Measurements from ENCODE around the gene XIRP2.

The XIRP2 gene

DNA sequence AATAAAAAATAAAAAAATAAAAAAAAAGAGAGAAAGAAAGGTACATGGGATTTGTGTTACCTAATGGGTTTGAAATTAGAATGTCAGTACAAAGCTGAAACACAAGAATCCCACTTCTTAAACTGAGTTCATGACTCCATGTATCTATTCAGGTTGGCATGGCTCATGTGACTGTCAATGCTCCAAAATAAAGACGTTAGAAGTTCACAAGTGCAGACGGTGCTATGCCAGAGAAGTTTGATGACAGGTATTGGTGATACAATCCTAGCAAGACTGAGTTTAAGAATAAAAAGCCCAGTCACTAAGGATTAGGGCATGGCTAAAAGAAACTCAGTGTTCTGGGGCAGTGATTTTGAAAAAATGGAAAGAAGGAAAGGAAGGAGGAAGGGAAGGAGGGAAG, 254.3 kb downstream of the XIRP2 start:
- no peaks in the 10 kb centered on the region for H3K27me3 ChIP-seq (ENCODE audit: control insufficient read depth, insufficient read depth, low read length, poor library complexity, severe bottlenecking)
- H3K9me3 ChIP-seq (ENCODE audit: control insufficient read depth, low read length) = no peaks in the 10 kb centered on the region
- no peaks in the 10 kb centered on the region for H3K4me1 ChIP-seq (ENCODE audit: control insufficient read depth, insufficient read depth, low read length)
- 85 to 88% methylated on average over 2 of the region's 2 CpGs for WGBS, 2 experiments
- no peaks in the 10 kb centered on the region for H3K36me3 ChIP-seq (ENCODE audit: control insufficient read depth, insufficient read depth, low read length)
- no peak overlapping the region for H3K4me3 ChIP-seq (ENCODE audit: insufficient read depth, low read depth, low read length)
- no peak overlapping the region for H3K27ac ChIP-seq (ENCODE audit: insufficient read depth, low read depth, low read length, poor library complexity, severe bottlenecking)

DNA sequence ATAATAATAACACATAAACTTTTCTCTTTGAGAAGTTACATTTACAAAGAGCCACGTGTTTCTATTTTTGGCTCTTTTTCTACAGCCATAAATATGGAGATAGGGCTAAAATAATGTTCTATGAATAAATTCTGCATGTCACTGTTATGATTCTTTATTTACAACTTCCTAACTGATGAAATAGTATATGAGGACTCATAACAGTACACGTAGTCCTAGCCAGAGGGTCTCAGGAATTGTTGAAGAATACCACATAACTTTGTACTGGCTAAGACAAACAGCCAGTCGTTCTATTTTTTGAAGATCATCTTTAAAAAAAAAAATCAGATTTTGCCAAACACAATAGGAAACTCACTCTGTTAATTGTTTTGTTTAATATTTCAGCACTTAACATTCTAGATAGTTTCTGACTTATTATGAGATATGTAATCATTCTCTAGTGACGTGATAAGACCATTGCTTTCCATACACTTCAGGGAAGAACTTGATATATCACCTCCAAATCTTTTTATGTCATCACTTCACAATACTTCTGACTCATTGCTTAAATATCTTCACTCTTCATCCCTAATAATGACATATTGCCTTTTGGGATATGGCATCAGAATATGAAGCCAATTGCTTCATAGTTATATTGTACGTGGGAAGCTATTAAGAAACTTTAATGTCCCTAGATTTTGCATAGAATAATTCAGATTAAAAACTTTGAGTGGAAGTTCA, 256.1 kb downstream of the XIRP2 start:
- WGBS, 2 experiments = 96 to 100% methylated on average over 3 to 5 of the region's 5 CpGs
- H3K27ac ChIP-seq (ENCODE audit: insufficient read depth, low read depth, low read length, poor library complexity, severe bottlenecking) = no peak overlapping the region

GRCh38 chr2:167147271-167147941, 259.1 kb downstream of the XIRP2 start:
- no peak overlapping the region for H3K4me3 ChIP-seq (ENCODE audit: insufficient read depth, low read depth, low read length)
- WGBS, 2 experiments = 88 to 93% methylated on average over 5 of the region's 6 CpGs
- no peaks in the 10 kb centered on the region for H3K27me3 ChIP-seq (ENCODE audit: control insufficient read depth, insufficient read depth, low read length, poor library complexity, severe bottlenecking)
- H3K4me1 ChIP-seq (ENCODE audit: control insufficient read depth, insufficient read depth, low read length) = no peaks in the 10 kb centered on the region
- no peak overlapping the region for H3K27ac ChIP-seq (ENCODE audit: insufficient read depth, low read depth, low read length, poor library complexity, severe bottlenecking)
- H3K9me3 ChIP-seq (ENCODE audit: control insufficient read depth, low read length) = no peaks in the 10 kb centered on the region
- H3K36me3 ChIP-seq (ENCODE audit: control insufficient read depth, insufficient read depth, low read length) = no peaks in the 10 kb centered on the region

More for the DNA sequence above, 256.1 kb downstream of the XIRP2 start:
- Histone ChIP-seq H3K4me1 (ENCODE audit: control insufficient read depth, insufficient read depth, low read length) (no peaks in the 10 kb centered on the region), H3K27me3 (ENCODE audit: control insufficient read depth, insufficient read depth, low read length, poor library complexity, severe bottlenecking) (no peaks in the 10 kb centered on the region), H3K36me3 (ENCODE audit: control insufficient read depth, insufficient read depth, low read length) (no peaks in the 10 kb centered on the region), H3K4me3 (ENCODE audit: insufficient read depth, low read depth, low read length) (no peak overlapping the region), H3K9me3 (ENCODE audit: control insufficient read depth, low read length) (no peaks in the 10 kb centered on the region)

- H3K4me1 ChIP-seq (ENCODE audit: control insufficient read depth, insufficient read depth, low read length) = no peaks in the 10 kb centered on the region
- H3K27me3 ChIP-seq (ENCODE audit: control insufficient read depth, insufficient read depth, low read length, poor library complexity, severe bottlenecking) = no peaks in the 10 kb centered on the region
- no peaks in the 10 kb centered on the region for H3K36me3 ChIP-seq (ENCODE audit: control insufficient read depth, insufficient read depth, low read length)
- no peak overlapping the region for H3K4me3 ChIP-seq (ENCODE audit: insufficient read depth, low read depth, low read length)
- no peak overlapping the region for H3K27ac ChIP-seq (ENCODE audit: insufficient read depth, low read depth, low read length, poor library complexity, severe bottlenecking)
- WGBS, 2 experiments = 85 to 100% methylated on average over 1 of the region's 1 CpG
- no peaks in the 10 kb centered on the region for H3K9me3 ChIP-seq (ENCODE audit: control insufficient read depth, low read length)
Measured at GRCh38 chr2:167151894-167152293, 263.6 kb downstream of the XIRP2 start.

DNA sequence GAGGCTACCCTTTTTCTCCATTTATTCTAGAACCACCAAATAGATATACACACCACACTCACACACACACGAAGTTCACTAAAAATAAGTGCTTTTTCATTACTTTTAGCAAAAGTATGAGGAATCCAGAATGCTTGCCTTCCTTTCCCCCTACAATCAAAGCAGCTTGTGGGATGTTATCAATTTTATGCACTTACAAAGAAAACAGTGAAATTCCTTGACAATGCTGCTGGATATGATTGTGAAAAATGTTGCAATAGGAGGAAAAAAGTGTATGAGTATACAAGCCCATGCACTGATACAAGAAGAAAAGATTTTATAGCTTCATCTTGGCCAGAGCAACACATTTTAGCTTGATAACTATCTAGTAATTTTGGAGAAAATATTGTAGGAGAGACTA, 269.2 kb downstream of the XIRP2 start:
- WGBS, 2 experiments = 70 to 80% methylated on average over 1 of the region's 1 CpG
- H3K27ac ChIP-seq (ENCODE audit: insufficient read depth, low read depth, low read length, poor library complexity, severe bottlenecking) = no peak overlapping the region
- no peaks in the 10 kb centered on the region for H3K4me1 ChIP-seq (ENCODE audit: control insufficient read depth, insufficient read depth, low read length)
- H3K27me3 ChIP-seq (ENCODE audit: control insufficient read depth, insufficient read depth, low read length, poor library complexity, severe bottlenecking) = no peaks in the 10 kb centered on the region
- no peak overlapping the region for H3K4me3 ChIP-seq (ENCODE audit: insufficient read depth, low read depth, low read length)
- H3K36me3 ChIP-seq (ENCODE audit: control insufficient read depth, insufficient read depth, low read length) = no peaks in the 10 kb centered on the region
- H3K9me3 ChIP-seq (ENCODE audit: control insufficient read depth, low read length) = no peaks in the 10 kb centered on the region

DNA sequence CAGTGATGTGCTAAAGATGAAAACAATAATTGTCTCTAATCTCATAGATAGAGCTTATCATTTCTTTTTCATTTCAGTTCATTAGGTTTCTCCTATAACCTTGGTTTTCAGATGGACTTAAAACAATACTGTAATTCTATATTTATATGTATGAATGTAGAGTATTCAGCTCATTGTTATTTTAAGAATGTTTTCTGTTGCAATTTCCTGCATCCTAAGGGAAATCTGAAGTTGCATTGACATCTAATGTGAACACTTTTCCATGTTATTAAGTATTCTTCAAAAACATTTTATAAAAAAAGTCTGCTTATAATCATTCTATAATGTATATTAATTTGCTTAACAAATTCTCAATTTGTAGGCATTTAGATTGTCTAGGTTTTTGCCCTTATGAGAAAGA, 288.9 kb downstream of the XIRP2 start:
- H3K27me3 ChIP-seq (ENCODE audit: control insufficient read depth, insufficient read depth, low read length, poor library complexity, severe bottlenecking) = no peaks in the 10 kb centered on the region

GRCh38 chr2:167181134-167181533, 292.9 kb downstream of the XIRP2 start:
- Histone ChIP-seq H3K36me3 (ENCODE audit: control insufficient read depth, insufficient read depth, low read length) (no peaks in the 10 kb centered on the region), H3K4me1 (ENCODE audit: control insufficient read depth, insufficient read depth, low read length) (no peaks in the 10 kb centered on the region), H3K27me3 (ENCODE audit: control insufficient read depth, insufficient read depth, low read length, poor library complexity, severe bottlenecking) (no peaks in the 10 kb centered on the region), H3K4me3 (ENCODE audit: insufficient read depth, low read depth, low read length) (no peak overlapping the region), H3K9me3 (ENCODE audit: control insufficient read depth, low read length) (no peaks in the 10 kb centered on the region), H3K27ac (ENCODE audit: insufficient read depth, low read depth, low read length, poor library complexity, severe bottlenecking) (no peak overlapping the region)
- WGBS, 2 experiments = 93 to 94% methylated on average over 3 of the region's 3 CpGs

More for the DNA sequence above, 288.9 kb downstream of the XIRP2 start:
- Histone ChIP-seq H3K36me3 (ENCODE audit: control insufficient read depth, insufficient read depth, low read length) (no peaks in the 10 kb centered on the region), H3K27ac (ENCODE audit: insufficient read depth, low read depth, low read length, poor library complexity, severe bottlenecking) (no peak overlapping the region), H3K9me3 (ENCODE audit: control insufficient read depth, low read length) (no peaks in the 10 kb centered on the region), H3K4me1 (ENCODE audit: control insufficient read depth, insufficient read depth, low read length) (no peaks in the 10 kb centered on the region), H3K4me3 (ENCODE audit: insufficient read depth, low read depth, low read length) (no peak overlapping the region)

- Histone ChIP-seq H3K27ac (ENCODE audit: insufficient read depth, low read depth, low read length, poor library complexity, severe bottlenecking) (no peak overlapping the region), H3K4me1 (ENCODE audit: control insufficient read depth, insufficient read depth, low read length) (peaks cover 2% of the 10 kb centered on the region), H3K9me3 (ENCODE audit: control insufficient read depth, low read length) (no peaks in the 10 kb centered on the region), H3K36me3 (ENCODE audit: control insufficient read depth, insufficient read depth, low read length) (no peaks in the 10 kb centered on the region), H3K27me3 (ENCODE audit: control insufficient read depth, insufficient read depth, low read length, poor library complexity, severe bottlenecking) (no peaks in the 10 kb centered on the region), H3K4me3 (ENCODE audit: insufficient read depth, low read depth, low read length) (no peak overlapping the region)
- 79 to 97% methylated on average over 1 to 4 of the region's 4 CpGs for WGBS, 2 experiments
Measured at GRCh38 chr2:167181688-167182087, 293.4 kb downstream of the XIRP2 start.

- Histone ChIP-seq H3K4me3 (ENCODE audit: insufficient read depth, low read depth, low read length) (no peak overlapping the region), H3K9me3 (ENCODE audit: control insufficient read depth, low read length) (no peaks in the 10 kb centered on the region), H3K36me3 (ENCODE audit: control insufficient read depth, insufficient read depth, low read length) (no peaks in the 10 kb centered on the region), H3K27ac (ENCODE audit: insufficient read depth, low read depth, low read length, poor library complexity, severe bottlenecking) (no peak overlapping the region), H3K4me1 (ENCODE audit: control insufficient read depth, insufficient read depth, low read length) (peaks cover 7% of the 10 kb centered on the region), H3K27me3 (ENCODE audit: control insufficient read depth, insufficient read depth, low read length, poor library complexity, severe bottlenecking) (no peaks in the 10 kb centered on the region)
- 88 to 90% methylated on average over 1 to 2 of the region's 2 CpGs for WGBS, 2 experiments
Measured at GRCh38 chr2:167182403-167182802, 294.1 kb downstream of the XIRP2 start.

DNA sequence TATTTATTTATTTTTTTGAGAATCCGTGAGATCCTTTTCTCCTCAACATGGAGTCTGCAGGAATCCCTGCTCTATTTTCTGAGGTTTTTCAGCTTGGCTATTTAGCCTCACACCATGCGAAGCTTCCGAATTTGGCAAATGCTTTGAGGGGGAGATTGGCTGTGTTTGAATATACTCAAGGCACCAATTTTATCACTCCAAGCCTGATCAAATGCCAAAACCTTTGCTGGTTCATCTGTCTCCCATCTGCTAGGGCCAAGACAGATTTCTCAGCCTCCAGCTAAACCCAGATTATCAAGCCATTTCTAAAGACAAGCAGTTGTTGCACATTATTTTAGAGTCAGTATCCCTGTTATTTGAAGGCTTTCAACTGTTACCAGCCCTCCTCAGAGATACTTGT, 295.7 kb downstream of the XIRP2 start:
- H3K4me3 ChIP-seq (ENCODE audit: insufficient read depth, low read depth, low read length) = no peak overlapping the region
- H3K27me3 ChIP-seq (ENCODE audit: control insufficient read depth, insufficient read depth, low read length, poor library complexity, severe bottlenecking) = no peaks in the 10 kb centered on the region
- peaks cover 7% of the 10 kb centered on the region for H3K4me1 ChIP-seq (ENCODE audit: control insufficient read depth, insufficient read depth, low read length)
- no peak overlapping the region for H3K27ac ChIP-seq (ENCODE audit: insufficient read depth, low read depth, low read length, poor library complexity, severe bottlenecking)
- WGBS, 2 experiments = 67 to 83% methylated on average over 3 of the region's 3 CpGs
- no peaks in the 10 kb centered on the region for H3K9me3 ChIP-seq (ENCODE audit: control insufficient read depth, low read length)
- H3K36me3 ChIP-seq (ENCODE audit: control insufficient read depth, insufficient read depth, low read length) = no peaks in the 10 kb centered on the region

Data from ectodermal cell (in vitro differentiated cells).